Liver (tissue), 3 donors: ENCODE data around the gene SSBP2.

Source experiments
- CTCF ChIP-seq: fragments of 150-350 bp; IDR thresholded peaks from 2 replicates; pipeline ENCODE4 v1.5.1; 2017; ENCODE audit warnings: improper control_type of control experiment, low read depth, low read length; ENCODE audit not compliant: missing input control
- EGR1 ChIP-seq, 2 donors: IDR thresholded peaks; 2 replicates each; pipeline ENCODE4 v1.6.1; 2016 to 2018; ENCODE audit warnings: antibody characterized with exemption in 2 of 2, low read depth in 2 of 2
- RAD21 ChIP-seq, 2 donors: IDR thresholded peaks; 2 replicates each; pipeline ENCODE4 v1.6.1; 2016; ENCODE audit warnings: antibody characterized with exemption in 2 of 2, mild to moderate bottlenecking in 2 of 2
- REST ChIP-seq: IDR thresholded peaks from 2 replicates; pipeline ENCODE4 v1.6.1; 2016; ENCODE audit warnings: antibody characterized with exemption, mild to moderate bottlenecking
- SP1 ChIP-seq: IDR thresholded peaks from 2 replicates; pipeline ENCODE4 v1.6.1; 2018; ENCODE audit warnings: antibody characterized with exemption, mild to moderate bottlenecking
- TAF1 ChIP-seq: conservative IDR thresholded peaks from 2 replicates; pipeline ENCODE4 v1.6.1; 2016; ENCODE audit warnings: antibody characterized with exemption, mild to moderate bottlenecking
- YY1 ChIP-seq: IDR thresholded peaks from 2 replicates; pipeline ENCODE4 v1.6.1; 2016; ENCODE audit warnings: antibody characterized with exemption, mild to moderate bottlenecking
- TF ChIP-seq, protein P1 (sequence below): IDR thresholded peaks from 2 replicates; pipeline ENCODE4 v1.6.1; 2016; ENCODE audit warnings: antibody characterized with exemption
- donor health status: healthy.
- donor health status: healthy.

DNA sequence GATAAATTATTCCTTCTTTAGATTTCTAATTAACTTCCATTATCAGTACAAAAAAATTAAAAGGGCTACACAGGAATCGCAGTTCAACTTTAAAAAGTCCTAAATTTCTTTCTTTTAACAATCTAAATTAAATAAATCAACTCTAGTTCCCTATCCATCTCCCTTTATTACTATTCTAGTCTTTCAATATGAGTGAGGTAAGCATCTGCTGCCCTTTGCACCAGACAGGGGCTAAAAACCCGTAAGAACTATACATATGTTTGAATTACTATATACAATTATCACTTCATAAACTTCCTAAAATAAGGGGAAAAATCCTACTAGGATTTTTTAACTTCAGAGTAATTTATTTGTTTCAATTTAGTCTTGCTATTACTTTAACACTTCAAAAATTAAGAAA, 145.6 kb downstream of the SSBP2 start:
- TF ChIP-seq CTCF (no peak), REST (no peak), TAF1 (no peak), YY1 (no peak), SP1 (no peak), EGR1 (IDR thresholded peaks at IDR 0.05; ENCODE audit: low read depth in 2 of 2) (no peak), RAD21 (IDR thresholded peaks at IDR 0.05) (no peak)
- TF ChIP-seq, protein P1, sequence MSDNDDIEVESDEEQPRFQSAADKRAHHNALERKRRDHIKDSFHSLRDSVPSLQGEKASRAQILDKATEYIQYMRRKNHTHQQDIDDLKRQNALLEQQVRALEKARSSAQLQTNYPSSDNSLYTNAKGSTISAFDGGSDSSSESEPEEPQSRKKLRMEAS, result no peak
